ENCODE measurements around the gene RPS6KA5. TPM values are rescaled to one million over a fixed set of nuclear protein-coding genes. Genes with fewer than 3 reads are reported as not detected.

The RPS6KA5 gene
- total RNA-seq, 1 experiment from 2014 or later, result 2.6 TPM

- CTCF ChIA-PET, result no interaction called here
- in situ Hi-C loops (cut with HindIII; ENCODE audit: low pct_unique_long_range_greater_than_20kb, low sequenced_read_pairs) (no loop called here), intact Hi-C loops (cut with micrococcal nuclease; ENCODE audit: unreplicated experiment) (no loop called here)
- no peaks in the 10 kb centered on the region for H3K36me3 ChIP-seq (ENCODE audit: control insufficient read depth, insufficient read depth, low read length)
- H3K27me3 ChIP-seq (ENCODE audit: control insufficient read depth, insufficient read depth, low read length), result no peaks in the 10 kb centered on the region
- DNase-seq (ENCODE audit: low read depth, low spot score), result no peak
- no peaks in the 10 kb centered on the region for H3K4me1 ChIP-seq (ENCODE audit: control insufficient read depth, insufficient read depth, low read length)
- ATAC-seq, result no peak
- no peak overlapping the region for H3K27ac ChIP-seq (ENCODE audit: low read length)
- no TSS peak for BruUV-seq (replicated peaks)
- H3K4me3 ChIP-seq (ENCODE audit: low read depth in 2 of 2, low read length in 2 of 2), result no peak overlapping the region
- POLR2A ChIA-PET, result no interaction called here
- TF ChIP-seq SIN3A (IDR thresholded peaks at IDR 0.05; ENCODE audit: borderline replicate concordance, insufficient read depth, low read depth, low read length), result no peak
- TF ChIP-seq CTCF (IDR thresholded peaks at IDR 0.05), result no peak
- no peak for TF ChIP-seq TCF7L2 (IDR thresholded peaks at IDR 0.05; ENCODE audit: low read depth, low read length)
- no peak for TF ChIP-seq REST (IDR thresholded peaks at IDR 0.05; ENCODE audit: insufficient read depth in 1 of 2, low read depth in 2 of 2, low read length in 1 of 2)
- no peak for TF ChIP-seq POLR2AphosphoS5 (IDR thresholded peaks at IDR 0.05; ENCODE audit: low read depth, low read length)
- no peaks in the 10 kb centered on the region for H3K9me3 ChIP-seq (ENCODE audit: control insufficient read depth, insufficient read depth, low read depth, low read length)
Observed at GRCh38 chr14:90936757-90937440, 123.5 kb downstream of the RPS6KA5 start.

GRCh38 chr14:90924621-90925340 is 135.7 kb downstream of the RPS6KA5 start:
- no TSS peak for BruUV-seq (replicated peaks)
- ChIA-PET POLR2A (no interaction called here), CTCF (no interaction called here)
- H3K4me1 ChIP-seq (ENCODE audit: control insufficient read depth, insufficient read depth, low read length), result no peaks in the 10 kb centered on the region
- DNase-seq (ENCODE audit: low read depth, low spot score) (no peak), ATAC-seq (no peak)
- no peak overlapping the region for H3K27ac ChIP-seq (ENCODE audit: low read length)
- H3K27me3 ChIP-seq (ENCODE audit: control insufficient read depth, insufficient read depth, low read length), result no peaks in the 10 kb centered on the region
- no peaks in the 10 kb centered on the region for H3K9me3 ChIP-seq (ENCODE audit: control insufficient read depth, insufficient read depth, low read depth, low read length)
- no peaks in the 10 kb centered on the region for H3K36me3 ChIP-seq (ENCODE audit: control insufficient read depth, insufficient read depth, low read length)
- TF ChIP-seq REST (IDR thresholded peaks at IDR 0.05; ENCODE audit: insufficient read depth in 1 of 2, low read depth in 2 of 2, low read length in 1 of 2) (no peak), SIN3A (IDR thresholded peaks at IDR 0.05; ENCODE audit: borderline replicate concordance, insufficient read depth, low read depth, low read length) (no peak), CTCF (IDR thresholded peaks at IDR 0.05) (no peak), POLR2AphosphoS5 (IDR thresholded peaks at IDR 0.05; ENCODE audit: low read depth, low read length) (no peak), TCF7L2 (IDR thresholded peaks at IDR 0.05; ENCODE audit: low read depth, low read length) (no peak)
- H3K4me3 ChIP-seq (ENCODE audit: low read depth in 2 of 2, low read length in 2 of 2), result no peak overlapping the region
- intact Hi-C loops (cut with micrococcal nuclease; ENCODE audit: unreplicated experiment), result no loop called here
- in situ Hi-C loops (cut with HindIII; ENCODE audit: low pct_unique_long_range_greater_than_20kb, low sequenced_read_pairs), result no loop called here
